Sciatic nerve (tissue), 2 donors: Measurements from ENCODE around the gene PGA3. TPM values are rescaled to one million over a fixed set of nuclear protein-coding genes. Genes with fewer than 3 reads are reported as not detected.
"Not testable (repeated sequence)": the region's sequence is repeated elsewhere in the genome, so short reads cannot be mapped to it uniquely, and the experiment has no call there.

Experiments used
- ATAC-seq: fragments of 200-7000 bp; cut with Tn5 transposase; one replicate; pipeline ENCODE4 v1.9.1; 2020; ENCODE audit warnings: mild to moderate bottlenecking, moderate library complexity
- DNase-seq: peaks from one replicate; pipeline ENCODE4 v3.0.0-alpha.2; 2020; ENCODE audit warnings: low spot score
- intact Hi-C: fragments of 100-400 bp; cut with DNase I; formaldehyde crosslinking; loops from one replicate; pipeline ENCODE4 v1.14.2; 2022
- total RNA-seq: library from RNA; stranded (reverse); fragmentation: NEBNext Ultra II Directional; extraction: Animal tissue kit (Norgen Biotek cat#: 25700); gene quantifications from one replicate; pipeline ENCODE4 v1.2.1, GENCODE V29; 2021
- donor health status: DM: no; HTN: no; CAD: no.
- donor health status: DM: no; HTN: no; CAD: no.

PGA3 gene
- total RNA-seq, 1 donor from 2014 or later = not detected

- intact Hi-C loops = no loop called here
- ATAC-seq (no peak), DNase-seq (peak; percentile 19)
Measured at GRCh38 chr11:61168042-61168688, 35.1 kb upstream of the PGA3 start.

GRCh38 chr11:61168800-61169199, 34.5 kb upstream of the PGA3 start:
- no peak for ATAC-seq
- no peak for DNase-seq
- intact Hi-C loops = no loop called here

GRCh38 chr11:61170566-61170965, 32.7 kb upstream of the PGA3 start:
- no peak for ATAC-seq
- intact Hi-C loops = no loop called here
- peak; percentile 34 for DNase-seq

- ATAC-seq (no peak), DNase-seq (no peak)
- intact Hi-C loops = no loop called here
Measured at GRCh38 chr11:61171907-61172306, 31.4 kb upstream of the PGA3 start.

GRCh38 chr11:61172356-61172755, 31.0 kb upstream of the PGA3 start:
- intact Hi-C loops = no loop called here

GRCh38 chr11:61172888-61173287, 30.4 kb upstream of the PGA3 start:
- ATAC-seq = no peak
- intact Hi-C loops = no loop called here
- DNase-seq = peak; percentile 21

More at GRCh38 chr11:61172356-61172755, 31.0 kb upstream of the PGA3 start:
- DNase-seq (peak; percentile 14), ATAC-seq (no peak)

GRCh38 chr11:61173456-61173855, 29.9 kb upstream of the PGA3 start:
- no peak for ATAC-seq
- DNase-seq = peak; percentile 2
- intact Hi-C loops = no loop called here

- DNase-seq = peak; percentile 23
- no peak for ATAC-seq
- intact Hi-C loops = no loop called here
Measured at GRCh38 chr11:61174273-61174672, 29.0 kb upstream of the PGA3 start.

GRCh38 chr11:61174949-61175348, 28.4 kb upstream of the PGA3 start:
- peak; percentile 31 for DNase-seq
- intact Hi-C loops = no loop called here
- no peak for ATAC-seq

- peak; percentile 14 for DNase-seq
- intact Hi-C loops = no loop called here
- no peak for ATAC-seq
Measured at GRCh38 chr11:61176446-61176845, 26.9 kb upstream of the PGA3 start.

- ATAC-seq, intact Hi-C loops: not testable (repeated sequence)
- DNase-seq = peak; percentile 18
Measured at GRCh38 chr11:61180205-61180604, 23.1 kb upstream of the PGA3 start.

GRCh38 chr11:61181489-61181888, 21.8 kb upstream of the PGA3 start:
- ATAC-seq (no peak), DNase-seq (no peak)
- intact Hi-C loops = no loop called here

- intact Hi-C loops = no loop called here
- no peak for ATAC-seq
- DNase-seq = no peak
Measured at GRCh38 chr11:61183645-61184044, 19.7 kb upstream of the PGA3 start.

- intact Hi-C loops = no loop called here
- no peak for ATAC-seq
- DNase-seq = no peak
Measured at GRCh38 chr11:61186504-61186903, 16.8 kb upstream of the PGA3 start.

- peak; percentile 85 for DNase-seq
- ATAC-seq = peak; percentile 72
- intact Hi-C loops = no loop called here
Measured at GRCh38 chr11:61187505-61188130, 15.7 kb upstream of the PGA3 start.

GRCh38 chr11:61189933-61190332, 13.4 kb upstream of the PGA3 start:
- intact Hi-C loops = no loop called here
- DNase-seq = no peak
- no peak for ATAC-seq

GRCh38 chr11:61193596-61193995, 9.7 kb upstream of the PGA3 start:
- ATAC-seq (no peak), DNase-seq (no peak)
- intact Hi-C loops = no loop called here

- DNase-seq (no peak), ATAC-seq (no peak)
- intact Hi-C loops = no loop called here
Measured at GRCh38 chr11:61194169-61194671, 9.1 kb upstream of the PGA3 start.

GRCh38 chr11:61194981-61195695, 8.2 kb upstream of the PGA3 start:
- intact Hi-C loops = no loop called here
- no peak for ATAC-seq
- no peak for DNase-seq

GRCh38 chr11:61195719-61196118, 7.6 kb upstream of the PGA3 start:
- no peak for DNase-seq
- intact Hi-C loops = no loop called here
- no peak for ATAC-seq
